ENCODE results near the gene FAM217B.

The FAM217B gene

DNA sequence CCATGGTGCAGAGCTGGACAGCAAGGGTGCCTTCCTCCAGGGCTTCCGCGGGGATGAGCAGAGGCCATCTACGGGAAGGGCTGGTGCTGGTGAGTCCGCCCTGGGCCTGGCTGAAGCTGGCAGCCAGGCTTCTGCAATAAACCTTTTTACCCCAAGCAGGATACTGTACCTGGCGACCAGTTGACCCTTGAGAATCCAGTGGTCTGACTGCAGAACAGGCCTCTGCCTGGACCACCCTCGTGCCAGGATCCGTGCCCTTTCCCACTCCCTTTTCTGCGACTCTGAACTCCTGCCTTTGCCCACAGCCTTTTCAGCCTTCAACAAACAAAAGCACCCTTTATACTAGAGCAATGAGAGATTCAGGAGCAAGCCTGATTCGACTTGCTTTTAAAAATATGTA, 36.9 kb downstream of the FAM217B start:
- no peak for DNase-seq (ENCODE audit: low read depth)

DNA sequence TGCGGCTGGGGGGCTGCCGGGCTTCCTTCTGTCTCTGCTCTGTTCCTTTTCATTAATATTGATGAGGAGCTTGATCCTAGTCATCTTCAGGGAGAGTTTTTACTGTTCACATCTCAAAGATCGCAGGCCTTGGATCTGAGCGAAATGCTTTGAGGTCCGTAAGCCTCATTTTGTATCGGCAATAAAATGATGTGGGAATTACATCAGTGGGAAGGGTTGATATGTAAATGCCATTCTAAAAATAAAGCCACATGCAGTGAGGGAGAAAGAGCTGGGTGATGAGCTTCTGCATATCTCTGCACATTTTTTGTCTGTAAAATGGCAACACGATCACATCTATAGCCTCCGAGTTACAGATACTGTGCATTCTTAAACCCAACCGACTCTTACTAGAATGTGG, 42.9 kb downstream of the FAM217B start:
- DNase-seq (ENCODE audit: low read depth): no peak

DNA sequence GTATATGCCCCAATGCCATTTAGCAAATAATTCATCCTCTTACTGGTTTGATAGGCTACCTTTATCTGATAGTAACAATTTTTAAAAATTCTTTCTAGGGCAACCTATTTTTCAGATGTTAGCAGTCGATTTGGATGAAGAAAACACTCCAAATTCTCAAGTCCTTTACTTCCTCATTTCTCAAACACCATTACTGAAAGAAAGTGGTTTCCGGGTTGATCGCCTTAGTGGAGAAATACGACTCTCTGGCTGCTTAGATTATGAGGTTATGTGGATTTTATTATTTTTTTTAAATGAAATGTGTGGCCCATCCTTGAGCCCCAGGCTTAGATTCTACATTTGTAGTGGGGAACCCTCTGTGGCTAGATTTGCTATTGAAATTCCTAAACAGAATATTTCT, 44.4 kb downstream of the FAM217B start:
- DNase-seq (ENCODE audit: low read depth): no peak

DNA sequence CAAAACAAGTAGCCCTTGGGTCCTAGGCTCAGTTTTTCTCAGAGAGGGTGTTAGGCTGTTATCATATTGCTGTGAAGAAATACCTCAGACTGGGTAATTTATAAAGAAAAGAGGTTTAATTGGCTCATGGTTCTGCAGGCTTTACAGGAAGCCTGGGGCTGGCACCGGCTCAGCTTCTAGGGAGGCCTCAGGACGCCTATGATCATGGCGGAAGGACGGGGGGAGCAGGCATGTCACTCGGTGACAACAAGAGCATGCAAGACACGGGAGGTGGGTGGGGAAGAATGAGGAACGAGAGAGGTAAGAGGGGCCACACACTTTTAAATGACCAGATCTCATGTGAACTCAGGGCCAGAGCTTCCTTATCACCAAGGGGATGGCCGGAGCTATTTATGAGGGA, 45.0 kb downstream of the FAM217B start:
- DNase-seq (ENCODE audit: low read depth): no peak

DNA sequence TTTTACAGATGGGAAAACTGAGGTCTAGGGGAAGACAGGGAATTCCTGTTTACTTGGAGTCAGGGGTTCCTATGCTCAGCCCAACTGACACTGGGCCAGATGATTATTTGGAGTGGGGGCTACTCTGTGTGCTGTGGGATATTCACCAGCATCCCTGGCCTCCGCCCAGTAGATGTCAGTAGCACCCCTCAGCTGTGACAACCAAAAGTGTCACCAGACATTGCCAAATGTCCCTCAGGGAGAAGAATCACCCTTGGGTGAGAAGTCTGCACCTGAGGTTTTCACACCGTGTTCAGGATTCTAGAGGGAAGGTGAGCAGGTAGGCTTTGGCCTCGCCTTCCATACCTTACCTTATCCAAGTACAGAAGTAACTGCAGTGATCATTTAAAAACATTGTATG, 45.7 kb downstream of the FAM217B start:
- no peak for DNase-seq (ENCODE audit: low read depth)

DNA sequence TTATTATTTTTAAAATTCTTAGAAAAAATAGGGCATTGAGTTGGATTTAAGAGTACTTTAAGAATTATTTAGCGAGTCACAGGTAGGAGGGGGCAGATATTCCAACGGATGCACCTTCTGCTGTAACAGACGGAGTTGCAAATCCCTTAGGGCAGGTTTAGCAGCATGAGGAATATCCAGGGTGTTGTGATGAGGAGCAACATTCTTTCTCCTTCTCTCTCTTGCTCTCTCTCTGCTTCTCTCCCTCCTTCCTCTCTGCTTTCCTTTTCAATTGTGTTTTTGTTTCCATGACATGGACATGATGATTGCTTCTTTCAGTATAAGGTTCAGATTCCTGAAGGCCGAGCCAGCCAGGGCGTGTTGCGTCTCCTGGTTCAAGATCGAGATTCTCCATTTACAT, 46.9 kb downstream of the FAM217B start:
- no peak for DNase-seq (ENCODE audit: low read depth)

DNA sequence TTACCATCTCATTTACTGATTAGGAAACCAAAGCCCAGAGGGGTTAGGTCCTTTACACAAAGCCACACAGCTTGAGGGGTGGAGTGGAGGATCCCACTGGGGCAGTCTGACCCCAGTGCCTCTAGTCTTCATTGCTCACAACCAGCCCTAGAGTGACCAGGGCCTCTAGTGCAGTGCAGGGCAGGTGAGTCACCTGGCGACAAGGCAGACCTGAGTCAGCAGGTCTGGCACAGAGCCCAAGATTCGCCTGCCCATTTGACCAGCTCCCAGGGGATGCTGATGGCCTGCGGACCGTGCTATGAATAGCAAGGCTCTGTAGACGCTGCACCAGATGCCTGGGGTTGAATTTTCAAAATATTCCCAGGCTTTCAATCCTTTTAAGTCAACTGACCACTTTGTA, 48.0 kb downstream of the FAM217B start:
- DNase-seq (ENCODE audit: low read depth): no peak

DNA sequence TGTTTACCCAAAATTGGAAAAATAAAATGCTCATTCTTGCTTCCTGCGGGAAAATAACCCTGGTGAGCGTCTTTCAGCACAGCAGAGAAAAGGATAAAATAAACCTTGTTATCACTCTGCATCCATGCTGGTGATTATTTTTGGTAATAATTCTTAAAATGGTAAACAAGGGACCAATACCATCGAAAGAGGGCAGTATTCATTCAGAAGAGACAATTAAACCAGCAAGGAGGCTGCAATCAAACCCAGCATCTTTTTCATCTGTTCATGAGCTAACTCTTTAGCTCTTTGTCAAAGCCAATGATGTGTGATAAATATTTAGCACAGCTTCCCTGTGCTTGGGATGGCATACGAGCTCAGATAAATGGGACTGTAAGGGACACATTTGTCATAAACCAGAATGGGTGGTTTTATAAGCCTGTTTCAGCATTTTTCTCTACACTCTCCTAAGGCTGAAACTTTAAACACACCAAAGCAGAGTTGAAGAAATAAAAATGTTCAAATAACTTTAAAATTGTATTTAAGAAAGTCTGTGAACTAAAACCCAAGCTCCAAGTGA, 52.4 kb downstream of the FAM217B start:
- DNase-seq (ENCODE audit: low read depth): no peak

DNA sequence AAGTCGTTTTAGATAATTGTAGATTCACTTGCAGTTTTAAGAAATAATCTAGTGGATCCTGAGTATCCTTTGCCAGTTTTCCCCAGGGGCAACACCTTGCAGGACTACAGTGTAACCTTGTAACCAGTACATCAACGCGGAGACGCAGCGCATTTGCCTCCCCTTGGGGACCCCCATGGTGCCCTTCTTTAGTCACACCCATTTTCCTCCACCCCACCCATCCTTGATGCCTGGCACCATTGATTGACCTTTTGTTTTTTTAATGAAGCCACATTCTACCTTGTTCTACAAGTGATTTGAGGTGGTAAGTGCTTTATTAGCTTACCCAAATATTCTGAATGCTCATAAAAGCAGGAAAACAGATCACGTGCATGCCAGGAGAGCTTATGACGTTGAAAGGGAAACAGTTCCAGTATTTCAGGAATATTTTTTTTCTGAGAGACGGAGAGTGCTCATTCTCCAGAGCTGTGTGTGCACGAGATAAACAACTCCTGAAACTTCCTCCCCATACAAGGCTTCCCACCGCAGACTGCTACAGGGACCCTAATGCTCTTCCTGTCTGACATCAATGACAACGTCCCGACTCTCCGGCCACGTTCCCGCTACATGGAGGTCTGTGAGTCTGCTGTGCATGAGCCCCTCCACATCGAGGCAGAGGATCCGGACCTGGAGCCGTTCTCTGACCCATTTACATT, 53.7 kb downstream of the FAM217B start:
- DNase-seq (ENCODE audit: low read depth): no peak

DNA sequence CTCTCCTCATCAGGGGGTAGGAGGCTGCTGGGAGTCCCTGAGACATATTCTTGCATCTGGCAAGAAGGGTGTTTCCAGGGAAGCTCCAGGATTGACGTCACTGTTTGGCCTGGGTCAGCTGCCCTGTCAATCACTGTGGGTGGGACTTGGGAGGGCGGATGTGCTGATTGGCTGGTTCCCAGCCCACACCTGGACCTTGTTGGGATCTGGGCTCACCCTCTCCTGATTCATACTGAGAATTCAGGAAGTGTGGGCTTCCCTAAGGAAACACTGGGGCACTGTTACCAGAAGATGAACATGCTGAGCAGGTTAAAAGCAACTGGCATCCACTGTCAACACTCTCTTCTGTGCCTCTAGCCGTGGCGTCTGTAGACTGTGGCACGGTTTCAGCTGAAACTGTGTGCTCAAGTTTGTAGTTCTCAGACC, 54.5 kb downstream of the FAM217B start:
- DNase-seq (ENCODE audit: low read depth): no peak

DNA sequence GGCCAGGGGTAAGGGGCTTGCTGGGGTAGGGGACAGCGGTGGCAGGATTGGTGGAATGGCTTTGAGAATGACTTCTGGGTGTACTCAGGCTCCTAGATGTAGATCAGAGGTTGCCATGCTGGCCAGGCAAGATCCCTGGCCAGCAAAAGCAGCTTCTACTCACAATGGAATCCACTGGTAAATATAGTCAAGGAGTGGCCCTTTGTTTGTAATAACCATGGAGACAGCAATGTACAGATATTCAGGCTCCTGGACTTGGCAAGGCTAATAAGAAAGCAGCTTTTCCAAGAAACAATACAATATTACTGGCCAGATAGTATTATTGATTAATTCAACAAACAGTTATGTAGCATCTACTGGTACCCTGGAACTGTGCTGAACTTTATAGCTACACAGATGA, 55.9 kb downstream of the FAM217B start:
- DNase-seq (ENCODE audit: low read depth): no peak

DNA sequence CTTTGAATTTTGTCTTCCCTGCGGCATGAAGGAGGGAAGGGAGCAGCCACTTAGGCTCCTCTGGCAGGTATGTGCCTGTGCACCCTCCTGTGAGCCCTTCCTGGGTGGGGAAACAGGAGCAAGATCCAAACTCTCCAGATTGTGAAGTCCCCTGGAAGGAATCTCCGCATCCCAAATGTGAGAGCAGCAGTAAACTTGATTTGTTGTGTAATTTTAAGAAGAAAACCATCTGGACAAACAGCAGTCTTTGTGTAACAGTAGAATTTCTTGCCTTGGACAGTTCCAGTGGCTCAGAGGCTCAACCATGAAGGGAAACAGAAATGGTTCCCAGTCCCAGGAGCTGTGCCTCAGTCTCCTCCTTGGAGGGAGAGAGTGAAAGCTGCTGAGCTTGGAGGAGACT, 57.7 kb downstream of the FAM217B start:
- no peak for DNase-seq (ENCODE audit: low read depth)
